Upper lobe of left lung (tissue), 4 donors: ENCODE data around the gene SERPINE1.

Experiments
- CTCF ChIP-seq, 6 experiments: fragments of 450-650 bp in 4 of 6; fragments of 200-600 bp in 2 of 6; sonication (generic) in 2 of 6; IDR thresholded peaks; one replicate each; pipeline ENCODE4 v1.5.1; 2016 to 2019; ENCODE audit warnings: antibody characterized with exemption in 6 of 6
- EP300 ChIP-seq, 4 donors: sonication (generic); formaldehyde crosslinking; IDR thresholded peaks; one replicate each; pipeline ENCODE4 v1.5.1; 2017; ENCODE audit warnings: antibody characterized with exemption in 4 of 4, control low read depth in 2 of 4

DNA sequence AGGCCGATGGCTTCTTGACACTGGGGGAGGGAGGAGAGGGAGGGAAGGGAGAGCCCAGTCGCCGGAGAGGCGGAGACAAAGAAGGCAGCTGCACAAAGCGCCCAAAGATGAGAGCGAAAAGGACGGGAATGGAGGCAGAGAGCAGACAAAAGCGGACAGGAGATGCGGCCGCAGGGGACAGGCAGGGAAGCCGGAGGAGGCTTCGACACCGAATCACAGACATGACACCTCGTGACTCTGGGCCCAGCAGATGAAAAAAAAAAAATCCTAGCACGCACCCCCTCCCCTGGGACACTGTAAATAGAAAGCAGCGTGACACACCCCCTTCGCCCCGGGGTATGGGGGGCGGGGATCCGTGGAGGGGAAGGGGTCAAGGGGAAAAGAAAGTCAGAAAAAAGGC, 52.2 kb downstream of the SERPINE1 start:
- no peak for TF ChIP-seq EP300 (IDR thresholded peaks at IDR 0.05)
- TF ChIP-seq CTCF (IDR thresholded peaks at IDR 0.05), result no peak
